Measurements from ENCODE around the gene CFAP20DC.

DNA sequence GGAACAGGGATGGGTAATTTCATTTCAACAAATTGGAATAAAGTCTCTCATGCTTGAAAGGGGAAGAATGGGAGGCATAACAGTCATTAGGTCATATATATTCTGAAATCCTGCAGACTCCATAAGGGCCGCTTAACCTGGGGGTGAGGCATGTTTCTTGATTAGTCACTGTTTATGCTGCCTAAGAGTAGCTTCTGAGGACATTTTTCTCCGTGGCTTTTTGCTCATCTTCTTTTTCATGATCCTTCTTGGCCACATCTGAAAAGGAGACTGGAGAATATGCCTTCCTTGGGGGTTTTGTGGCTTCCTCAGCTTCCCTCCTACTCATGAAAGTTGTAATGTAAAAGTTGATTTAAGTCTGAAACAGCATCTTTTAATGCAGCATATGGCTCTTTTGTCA lies 20.0 kb upstream of the CFAP20DC start:
- TF ChIP-seq POLR2A (IDR thresholded peaks at IDR 0.05) = no peak
- TF ChIP-seq, protein P1, sequence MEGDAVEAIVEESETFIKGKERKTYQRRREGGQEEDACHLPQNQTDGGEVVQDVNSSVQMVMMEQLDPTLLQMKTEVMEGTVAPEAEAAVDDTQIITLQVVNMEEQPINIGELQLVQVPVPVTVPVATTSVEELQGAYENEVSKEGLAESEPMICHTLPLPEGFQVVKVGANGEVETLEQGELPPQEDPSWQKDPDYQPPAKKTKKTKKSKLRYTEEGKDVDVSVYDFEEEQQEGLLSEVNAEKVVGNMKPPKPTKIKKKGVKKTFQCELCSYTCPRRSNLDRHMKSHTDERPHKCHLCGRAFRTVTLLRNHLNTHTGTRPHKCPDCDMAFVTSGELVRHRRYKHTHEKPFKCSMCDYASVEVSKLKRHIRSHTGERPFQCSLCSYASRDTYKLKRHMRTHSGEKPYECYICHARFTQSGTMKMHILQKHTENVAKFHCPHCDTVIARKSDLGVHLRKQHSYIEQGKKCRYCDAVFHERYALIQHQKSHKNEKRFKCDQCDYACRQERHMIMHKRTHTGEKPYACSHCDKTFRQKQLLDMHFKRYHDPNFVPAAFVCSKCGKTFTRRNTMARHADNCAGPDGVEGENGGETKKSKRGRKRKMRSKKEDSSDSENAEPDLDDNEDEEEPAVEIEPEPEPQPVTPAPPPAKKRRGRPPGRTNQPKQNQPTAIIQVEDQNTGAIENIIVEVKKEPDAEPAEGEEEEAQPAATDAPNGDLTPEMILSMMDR (IDR thresholded peaks at IDR 0.05) = no peak
